SK-N-SH treated with all-trans-retinoic acid at 6 μM for 48 hours (cell line): ENCODE results near the gene OR5K4.

ENCODE experiments used
- ARNTL ChIP-seq: fragments of 450-650 bp; formaldehyde crosslinking; IDR thresholded peaks from 2 replicates; pipeline ENCODE4 v1.5.0; 2020; ENCODE audit warnings: low read depth, mild to moderate bottlenecking, moderate library complexity, borderline replicate concordance
- ESRRG ChIP-seq: fragments of 250-450 bp; sonication (Bioruptor Pico); IDR thresholded peaks from 2 replicates; pipeline ENCODE4 v1.6.1; 2021; ENCODE audit warnings: mild to moderate bottlenecking
- RARB ChIP-seq: fragments of 250-450 bp; sonication (Bioruptor Pico); IDR thresholded peaks from 2 replicates; pipeline ENCODE4 v1.8.0; 2021; ENCODE audit warnings: mild to moderate bottlenecking, moderate library complexity
- TCF4 ChIP-seq: fragments of 250-450 bp; sonication (Bioruptor Pico); IDR thresholded peaks from 2 replicates; pipeline ENCODE4 v1.8.0; 2021; ENCODE audit warnings: mild to moderate bottlenecking, moderate library complexity, borderline replicate concordance
- TF ChIP-seq, protein P1 (sequence below): fragments of 250-450 bp; sonication (Bioruptor Pico); IDR thresholded peaks from 2 replicates; pipeline ENCODE4 v1.5.1; 2021; ENCODE audit warnings: mild to moderate bottlenecking, moderate library complexity
- TF ChIP-seq, protein P2 (sequence below): fragments of 250-450 bp; sonication (Bioruptor Pico); IDR thresholded peaks from 2 replicates; pipeline ENCODE4 v1.8.0; 2020; ENCODE audit warnings: mild to moderate bottlenecking, moderate library complexity, borderline replicate concordance
- TF ChIP-seq, protein P3 (sequence below): fragments of 250-450 bp; sonication (Bioruptor Pico); IDR thresholded peaks from 2 replicates; pipeline ENCODE4 v1.5.0; 2020; ENCODE audit warnings: mild to moderate bottlenecking, moderate library complexity

DNA sequence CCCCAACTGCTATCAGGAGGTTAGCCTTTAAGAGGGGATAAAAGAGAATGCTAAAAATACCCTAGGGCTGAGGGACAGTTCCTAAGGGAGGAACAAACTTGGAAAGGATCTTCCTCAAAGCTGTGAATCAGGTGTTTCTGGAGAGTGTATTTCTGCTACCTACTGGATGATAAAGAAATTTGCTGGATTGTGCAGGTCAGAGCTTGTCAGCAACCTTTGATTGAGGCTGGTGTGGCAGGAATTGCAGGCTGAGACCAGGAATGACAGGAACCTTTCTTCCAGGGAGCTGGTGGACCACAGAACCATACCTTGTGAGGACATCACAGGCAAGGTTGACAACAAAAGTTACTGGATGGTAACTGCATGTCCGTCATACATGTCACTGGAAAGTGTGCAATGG lies 14.6 kb upstream of the OR5K4 start:
- TF ChIP-seq, protein P1, sequence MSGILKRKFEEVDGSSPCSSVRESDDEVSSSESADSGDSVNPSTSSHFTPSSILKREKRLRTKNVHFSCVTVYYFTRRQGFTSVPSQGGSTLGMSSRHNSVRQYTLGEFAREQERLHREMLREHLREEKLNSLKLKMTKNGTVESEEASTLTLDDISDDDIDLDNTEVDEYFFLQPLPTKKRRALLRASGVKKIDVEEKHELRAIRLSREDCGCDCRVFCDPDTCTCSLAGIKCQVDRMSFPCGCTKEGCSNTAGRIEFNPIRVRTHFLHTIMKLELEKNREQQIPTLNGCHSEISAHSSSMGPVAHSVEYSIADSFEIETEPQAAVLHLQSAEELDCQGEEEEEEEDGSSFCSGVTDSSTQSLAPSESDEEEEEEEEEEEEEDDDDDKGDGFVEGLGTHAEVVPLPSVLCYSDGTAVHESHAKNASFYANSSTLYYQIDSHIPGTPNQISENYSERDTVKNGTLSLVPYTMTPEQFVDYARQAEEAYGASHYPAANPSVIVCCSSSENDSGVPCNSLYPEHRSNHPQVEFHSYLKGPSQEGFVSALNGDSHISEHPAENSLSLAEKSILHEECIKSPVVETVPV (CRISPR knock-in tag) = no peak
- TF ChIP-seq ESRRG (CRISPR knock-in tag) = no peak
- TF ChIP-seq, protein P2, sequence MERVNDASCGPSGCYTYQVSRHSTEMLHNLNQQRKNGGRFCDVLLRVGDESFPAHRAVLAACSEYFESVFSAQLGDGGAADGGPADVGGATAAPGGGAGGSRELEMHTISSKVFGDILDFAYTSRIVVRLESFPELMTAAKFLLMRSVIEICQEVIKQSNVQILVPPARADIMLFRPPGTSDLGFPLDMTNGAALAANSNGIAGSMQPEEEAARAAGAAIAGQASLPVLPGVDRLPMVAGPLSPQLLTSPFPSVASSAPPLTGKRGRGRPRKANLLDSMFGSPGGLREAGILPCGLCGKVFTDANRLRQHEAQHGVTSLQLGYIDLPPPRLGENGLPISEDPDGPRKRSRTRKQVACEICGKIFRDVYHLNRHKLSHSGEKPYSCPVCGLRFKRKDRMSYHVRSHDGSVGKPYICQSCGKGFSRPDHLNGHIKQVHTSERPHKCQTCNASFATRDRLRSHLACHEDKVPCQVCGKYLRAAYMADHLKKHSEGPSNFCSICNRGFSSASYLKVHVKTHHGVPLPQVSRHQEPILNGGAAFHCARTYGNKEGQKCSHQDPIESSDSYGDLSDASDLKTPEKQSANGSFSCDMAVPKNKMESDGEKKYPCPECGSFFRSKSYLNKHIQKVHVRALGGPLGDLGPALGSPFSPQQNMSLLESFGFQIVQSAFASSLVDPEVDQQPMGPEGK (CRISPR knock-in tag) = no peak
- no peak for TF ChIP-seq ARNTL (CRISPR knock-in tag)
- TF ChIP-seq RARB = no peak
- no peak for TF ChIP-seq TCF4 (CRISPR knock-in tag)
- TF ChIP-seq, protein P3, sequence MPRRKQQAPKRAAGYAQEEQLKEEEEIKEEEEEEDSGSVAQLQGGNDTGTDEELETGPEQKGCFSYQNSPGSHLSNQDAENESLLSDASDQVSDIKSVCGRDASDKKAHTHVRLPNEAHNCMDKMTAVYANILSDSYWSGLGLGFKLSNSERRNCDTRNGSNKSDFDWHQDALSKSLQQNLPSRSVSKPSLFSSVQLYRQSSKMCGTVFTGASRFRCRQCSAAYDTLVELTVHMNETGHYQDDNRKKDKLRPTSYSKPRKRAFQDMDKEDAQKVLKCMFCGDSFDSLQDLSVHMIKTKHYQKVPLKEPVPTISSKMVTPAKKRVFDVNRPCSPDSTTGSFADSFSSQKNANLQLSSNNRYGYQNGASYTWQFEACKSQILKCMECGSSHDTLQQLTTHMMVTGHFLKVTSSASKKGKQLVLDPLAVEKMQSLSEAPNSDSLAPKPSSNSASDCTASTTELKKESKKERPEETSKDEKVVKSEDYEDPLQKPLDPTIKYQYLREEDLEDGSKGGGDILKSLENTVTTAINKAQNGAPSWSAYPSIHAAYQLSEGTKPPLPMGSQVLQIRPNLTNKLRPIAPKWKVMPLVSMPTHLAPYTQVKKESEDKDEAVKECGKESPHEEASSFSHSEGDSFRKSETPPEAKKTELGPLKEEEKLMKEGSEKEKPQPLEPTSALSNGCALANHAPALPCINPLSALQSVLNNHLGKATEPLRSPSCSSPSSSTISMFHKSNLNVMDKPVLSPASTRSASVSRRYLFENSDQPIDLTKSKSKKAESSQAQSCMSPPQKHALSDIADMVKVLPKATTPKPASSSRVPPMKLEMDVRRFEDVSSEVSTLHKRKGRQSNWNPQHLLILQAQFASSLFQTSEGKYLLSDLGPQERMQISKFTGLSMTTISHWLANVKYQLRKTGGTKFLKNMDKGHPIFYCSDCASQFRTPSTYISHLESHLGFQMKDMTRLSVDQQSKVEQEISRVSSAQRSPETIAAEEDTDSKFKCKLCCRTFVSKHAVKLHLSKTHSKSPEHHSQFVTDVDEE (CRISPR knock-in tag) = no peak
